HL-60 (cell line): ENCODE data around the gene KRTAP10-8.

Experiments
- DNase-seq, 2 experiments: peaks; one replicate each; pipeline ENCODE4 v3.0.0-alpha.2; 2010 to 2020; ENCODE audit warnings: low read depth in 1 of 2, low spot score in 1 of 2
- H3K27ac ChIP-seq: fragments of 250-450 bp; sonication (Bioruptor Pico); replicated peaks from 2 replicates; pipeline ENCODE4 v1.5.1; 2020; ENCODE audit warnings: mild to moderate bottlenecking, moderate library complexity
- H3K27me3 ChIP-seq: fragments of 250-450 bp; sonication (Bioruptor Pico); 2 replicates; pipeline ENCODE4 v1.5.1; 2021; ENCODE audit warnings: mild to moderate bottlenecking, moderate library complexity; ENCODE audit not compliant: insufficient read depth, poor library complexity, severe bottlenecking
- H3K4me3 ChIP-seq: replicated peaks from 2 replicates; pipeline ENCODE4 v1.5.1; 2011; ENCODE audit warnings: mild to moderate bottlenecking, control low read depth, low read length; ENCODE audit not compliant: insufficient read depth
- GABPA ChIP-seq: IDR thresholded peaks from 2 replicates; pipeline ENCODE4 v1.6.1; 2012; ENCODE audit warnings: low read depth
- POLR2AphosphoS5 ChIP-seq: IDR thresholded peaks from 2 replicates; pipeline ENCODE4 v1.6.1; 2012; ENCODE audit warnings: low read depth
- SPI1 ChIP-seq: IDR thresholded peaks from 2 replicates; pipeline ENCODE4 v1.6.1; 2012; ENCODE audit warnings: low read depth, mild to moderate bottlenecking, borderline replicate concordance
- TF ChIP-seq, protein P1 (sequence below): IDR thresholded peaks from one replicate; pipeline ENCODE4 v1.5.1; 2011; ENCODE audit warnings: low read length, control low read depth, inconsistent platforms; ENCODE audit not compliant: insufficient read depth
- TF ChIP-seq, protein P2 (sequence below): IDR thresholded peaks from 2 replicates; pipeline ENCODE4 v1.6.1; 2012; ENCODE audit warnings: low read depth; ENCODE audit not compliant: insufficient replicate concordance

Gene KRTAP10-8

DNA sequence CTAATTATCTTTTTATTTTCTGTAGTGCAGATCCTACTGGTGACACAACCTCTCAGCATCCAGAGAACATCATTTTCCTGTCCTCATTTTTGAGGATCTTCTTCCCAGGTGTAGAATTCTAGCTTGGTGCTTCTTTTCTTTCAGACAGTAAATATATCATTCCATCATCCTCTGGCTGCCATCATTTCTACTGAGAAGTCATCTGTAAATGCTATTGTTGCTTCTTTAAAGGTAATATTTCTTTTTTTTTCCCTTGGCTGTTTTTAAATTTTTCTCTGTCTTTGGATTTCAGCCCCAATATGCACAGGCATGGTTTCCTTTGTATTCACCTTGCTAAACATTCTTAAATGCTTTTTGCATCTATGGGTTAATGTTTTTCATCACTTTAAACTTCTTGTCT lies 11.7 kb downstream of the KRTAP10-8 start:
- H3K27ac ChIP-seq = no peak overlapping the region
- DNase-seq = no peak
- H3K27me3 ChIP-seq = no peaks in the 10 kb centered on the region
- H3K4me3 ChIP-seq = no peak overlapping the region
- TF ChIP-seq GABPA (no peak), SPI1 (no peak), POLR2AphosphoS5 (no peak)
- TF ChIP-seq, protein P1, sequence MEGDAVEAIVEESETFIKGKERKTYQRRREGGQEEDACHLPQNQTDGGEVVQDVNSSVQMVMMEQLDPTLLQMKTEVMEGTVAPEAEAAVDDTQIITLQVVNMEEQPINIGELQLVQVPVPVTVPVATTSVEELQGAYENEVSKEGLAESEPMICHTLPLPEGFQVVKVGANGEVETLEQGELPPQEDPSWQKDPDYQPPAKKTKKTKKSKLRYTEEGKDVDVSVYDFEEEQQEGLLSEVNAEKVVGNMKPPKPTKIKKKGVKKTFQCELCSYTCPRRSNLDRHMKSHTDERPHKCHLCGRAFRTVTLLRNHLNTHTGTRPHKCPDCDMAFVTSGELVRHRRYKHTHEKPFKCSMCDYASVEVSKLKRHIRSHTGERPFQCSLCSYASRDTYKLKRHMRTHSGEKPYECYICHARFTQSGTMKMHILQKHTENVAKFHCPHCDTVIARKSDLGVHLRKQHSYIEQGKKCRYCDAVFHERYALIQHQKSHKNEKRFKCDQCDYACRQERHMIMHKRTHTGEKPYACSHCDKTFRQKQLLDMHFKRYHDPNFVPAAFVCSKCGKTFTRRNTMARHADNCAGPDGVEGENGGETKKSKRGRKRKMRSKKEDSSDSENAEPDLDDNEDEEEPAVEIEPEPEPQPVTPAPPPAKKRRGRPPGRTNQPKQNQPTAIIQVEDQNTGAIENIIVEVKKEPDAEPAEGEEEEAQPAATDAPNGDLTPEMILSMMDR = no peak
- TF ChIP-seq, protein P2, sequence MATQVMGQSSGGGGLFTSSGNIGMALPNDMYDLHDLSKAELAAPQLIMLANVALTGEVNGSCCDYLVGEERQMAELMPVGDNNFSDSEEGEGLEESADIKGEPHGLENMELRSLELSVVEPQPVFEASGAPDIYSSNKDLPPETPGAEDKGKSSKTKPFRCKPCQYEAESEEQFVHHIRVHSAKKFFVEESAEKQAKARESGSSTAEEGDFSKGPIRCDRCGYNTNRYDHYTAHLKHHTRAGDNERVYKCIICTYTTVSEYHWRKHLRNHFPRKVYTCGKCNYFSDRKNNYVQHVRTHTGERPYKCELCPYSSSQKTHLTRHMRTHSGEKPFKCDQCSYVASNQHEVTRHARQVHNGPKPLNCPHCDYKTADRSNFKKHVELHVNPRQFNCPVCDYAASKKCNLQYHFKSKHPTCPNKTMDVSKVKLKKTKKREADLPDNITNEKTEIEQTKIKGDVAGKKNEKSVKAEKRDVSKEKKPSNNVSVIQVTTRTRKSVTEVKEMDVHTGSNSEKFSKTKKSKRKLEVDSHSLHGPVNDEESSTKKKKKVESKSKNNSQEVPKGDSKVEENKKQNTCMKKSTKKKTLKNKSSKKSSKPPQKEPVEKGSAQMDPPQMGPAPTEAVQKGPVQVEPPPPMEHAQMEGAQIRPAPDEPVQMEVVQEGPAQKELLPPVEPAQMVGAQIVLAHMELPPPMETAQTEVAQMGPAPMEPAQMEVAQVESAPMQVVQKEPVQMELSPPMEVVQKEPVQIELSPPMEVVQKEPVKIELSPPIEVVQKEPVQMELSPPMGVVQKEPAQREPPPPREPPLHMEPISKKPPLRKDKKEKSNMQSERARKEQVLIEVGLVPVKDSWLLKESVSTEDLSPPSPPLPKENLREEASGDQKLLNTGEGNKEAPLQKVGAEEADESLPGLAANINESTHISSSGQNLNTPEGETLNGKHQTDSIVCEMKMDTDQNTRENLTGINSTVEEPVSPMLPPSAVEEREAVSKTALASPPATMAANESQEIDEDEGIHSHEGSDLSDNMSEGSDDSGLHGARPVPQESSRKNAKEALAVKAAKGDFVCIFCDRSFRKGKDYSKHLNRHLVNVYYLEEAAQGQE = no peak

DNA sequence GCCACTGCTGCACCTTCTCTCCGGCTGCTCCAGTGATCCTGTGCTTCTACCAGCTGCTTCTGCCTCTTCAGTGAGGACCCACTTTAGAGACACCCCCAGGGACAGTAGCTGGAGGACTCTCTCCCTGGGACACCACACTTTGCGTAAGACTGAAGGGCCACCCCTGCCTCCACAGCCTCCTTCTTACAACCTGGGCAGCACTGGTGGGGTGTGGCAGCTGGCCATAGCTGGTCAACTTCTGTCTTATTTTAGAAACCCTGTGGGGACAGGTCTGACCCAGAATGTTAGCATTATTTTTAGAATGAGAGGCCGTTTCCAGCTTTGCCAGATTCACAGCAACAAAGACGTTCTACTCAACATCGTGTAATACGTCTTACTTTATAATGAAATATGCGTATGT lies 13.9 kb downstream of the KRTAP10-8 start:
- TF ChIP-seq, protein P2 = no peak
- TF ChIP-seq SPI1 = no peak
- TF ChIP-seq POLR2AphosphoS5 = no peak
- no peak for TF ChIP-seq GABPA
- TF ChIP-seq, protein P1 = no peak
- no peaks in the 10 kb centered on the region for H3K27me3 ChIP-seq
- DNase-seq = no peak
- H3K27ac ChIP-seq = no peak overlapping the region
- H3K4me3 ChIP-seq = no peak overlapping the region

DNA sequence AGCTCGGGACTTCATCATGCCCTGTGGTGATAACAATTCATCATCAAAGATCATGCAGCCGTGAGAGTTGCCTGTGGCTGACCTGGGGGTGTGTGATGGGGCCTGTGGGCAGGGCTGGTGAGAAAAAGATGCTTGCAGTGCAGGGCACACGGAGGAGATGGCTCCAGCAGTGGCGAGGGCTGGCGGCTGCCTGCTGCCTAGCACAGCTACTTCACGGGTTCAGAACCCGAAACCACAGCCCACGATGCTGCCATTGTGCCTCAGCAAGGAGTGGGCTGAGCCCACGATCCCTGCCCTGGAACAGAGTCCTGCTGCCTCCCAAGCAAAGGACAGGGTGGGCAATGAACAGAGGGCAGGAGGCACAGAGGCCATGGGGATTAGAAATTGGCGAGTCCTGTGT lies 14.4 kb downstream of the KRTAP10-8 start:
- no peak overlapping the region for H3K27ac ChIP-seq
- no peak overlapping the region for H3K4me3 ChIP-seq
- no peak for DNase-seq
- TF ChIP-seq GABPA (no peak), SPI1 (no peak), POLR2AphosphoS5 (no peak)
- TF ChIP-seq, protein P1 = no peak
- TF ChIP-seq, protein P2 = no peak
- no peaks in the 10 kb centered on the region for H3K27me3 ChIP-seq
